ENCODE results near the gene PKP1. TPM values are rescaled to one million over a fixed set of nuclear protein-coding genes. Genes with fewer than 3 reads are reported as not detected.
A peak's percentile ranks its signal among the peaks of the same experiment; 100 is the strongest.

Gene PKP1
- total RNA-seq, 4 donors from 2014 or later = 0.27 to 12.8 (median 4.0) TPM

DNA sequence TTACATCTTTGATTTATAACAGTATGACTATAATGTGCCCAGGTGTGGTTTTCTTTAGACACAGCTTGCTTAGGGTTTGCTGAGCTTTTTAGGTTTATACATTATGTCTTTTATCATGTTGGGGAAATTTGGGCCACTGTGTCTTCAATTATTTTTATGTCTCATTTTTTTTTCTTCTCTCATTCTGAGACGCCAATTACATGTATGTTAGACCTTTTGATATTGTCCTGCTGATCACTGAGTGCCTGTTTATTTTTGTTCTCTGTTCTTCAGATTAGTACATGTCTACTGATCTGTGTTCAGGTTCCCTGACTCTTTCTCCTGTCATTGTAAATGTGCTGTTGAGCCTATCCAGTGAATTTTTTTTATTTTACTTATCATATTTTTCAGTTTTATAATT lies 58.1 kb downstream of the PKP1 start:
- Histone ChIP-seq H3K27ac (no peak overlapping the region), H3K36me3 (no peaks in the 10 kb centered on the region), H3K27me3 (peaks cover 13% of the 10 kb centered on the region), H3K4me3 (no peak overlapping the region), H3K4me1 (no peaks in the 10 kb centered on the region), H3K9me3 (peaks cover 0 to 17% (median 0%) of the 10 kb centered on the region in 3 donors)
- 60 to 88% methylated on average over 1 of the region's 1 CpG for WGBS, 2 donors (ENCODE audit: low coverage in 1 of 2)
- TF ChIP-seq, protein P1, sequence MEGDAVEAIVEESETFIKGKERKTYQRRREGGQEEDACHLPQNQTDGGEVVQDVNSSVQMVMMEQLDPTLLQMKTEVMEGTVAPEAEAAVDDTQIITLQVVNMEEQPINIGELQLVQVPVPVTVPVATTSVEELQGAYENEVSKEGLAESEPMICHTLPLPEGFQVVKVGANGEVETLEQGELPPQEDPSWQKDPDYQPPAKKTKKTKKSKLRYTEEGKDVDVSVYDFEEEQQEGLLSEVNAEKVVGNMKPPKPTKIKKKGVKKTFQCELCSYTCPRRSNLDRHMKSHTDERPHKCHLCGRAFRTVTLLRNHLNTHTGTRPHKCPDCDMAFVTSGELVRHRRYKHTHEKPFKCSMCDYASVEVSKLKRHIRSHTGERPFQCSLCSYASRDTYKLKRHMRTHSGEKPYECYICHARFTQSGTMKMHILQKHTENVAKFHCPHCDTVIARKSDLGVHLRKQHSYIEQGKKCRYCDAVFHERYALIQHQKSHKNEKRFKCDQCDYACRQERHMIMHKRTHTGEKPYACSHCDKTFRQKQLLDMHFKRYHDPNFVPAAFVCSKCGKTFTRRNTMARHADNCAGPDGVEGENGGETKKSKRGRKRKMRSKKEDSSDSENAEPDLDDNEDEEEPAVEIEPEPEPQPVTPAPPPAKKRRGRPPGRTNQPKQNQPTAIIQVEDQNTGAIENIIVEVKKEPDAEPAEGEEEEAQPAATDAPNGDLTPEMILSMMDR (IDR thresholded peaks at IDR 0.05) = no peak
- no peak for TF ChIP-seq POLR2AphosphoS5 (IDR thresholded peaks at IDR 0.05)
- no peak for TF ChIP-seq EP300 (IDR thresholded peaks at IDR 0.05)
- no peak for TF ChIP-seq POLR2A (IDR thresholded peaks at IDR 0.05)
- ATAC-seq = no peak

DNA sequence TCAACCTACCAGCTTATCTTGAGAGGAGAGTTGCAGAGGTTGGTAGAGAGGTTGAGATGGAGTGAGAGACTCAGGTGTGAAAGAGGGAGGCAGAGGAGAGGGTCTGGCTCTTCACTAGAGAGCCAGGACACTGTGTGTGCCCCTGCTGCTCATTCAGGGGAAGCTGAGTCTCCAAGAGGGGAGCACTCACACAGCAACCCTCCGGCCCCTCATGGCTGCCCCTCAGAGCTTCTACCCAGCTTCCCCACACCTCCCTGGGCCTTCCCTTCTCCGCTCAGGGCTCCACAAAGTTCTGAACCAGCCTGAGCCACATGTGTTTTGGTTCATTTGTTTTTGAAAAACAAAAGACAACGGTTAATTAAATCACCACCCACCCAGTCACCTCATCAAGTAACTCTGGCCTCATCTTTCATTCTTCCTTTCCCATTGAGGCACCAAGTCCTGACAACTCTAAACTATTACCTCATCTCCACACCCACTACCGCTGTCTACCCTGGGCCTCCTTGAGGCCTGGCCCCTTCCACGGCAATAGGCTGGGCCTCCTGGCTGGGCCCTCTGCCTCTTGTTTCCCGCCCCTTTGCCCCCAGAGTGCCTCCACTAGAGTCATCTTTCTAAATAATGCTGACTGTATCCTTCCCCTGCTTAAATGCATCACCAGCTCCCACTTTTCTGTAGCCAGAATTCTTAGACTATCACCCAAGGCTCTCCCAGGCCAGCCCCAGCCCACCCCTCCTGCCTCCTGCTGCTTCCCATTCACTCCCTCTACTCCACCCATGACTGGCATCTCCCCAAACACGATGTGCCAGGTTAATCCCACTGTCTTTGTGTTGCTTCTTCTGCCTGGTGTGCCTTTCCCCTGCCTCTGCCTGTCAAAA lies 61.1 kb downstream of the PKP1 start:
- ATAC-seq = no peak
- WGBS, 2 donors (ENCODE audit: low coverage in 1 of 2) = 70 to 72% methylated on average over 5 to 7 of the region's 7 CpGs
- H3K4me3 ChIP-seq = no peak overlapping the region
- no peaks in the 10 kb centered on the region for H3K4me1 ChIP-seq
- H3K27me3 ChIP-seq = peaks cover 28% of the 10 kb centered on the region
- H3K9me3 ChIP-seq = peaks cover 0 to 17% (median 0%) of the 10 kb centered on the region in 3 donors
- no peaks in the 10 kb centered on the region for H3K36me3 ChIP-seq
- no peak overlapping the region for H3K27ac ChIP-seq
- TF ChIP-seq, protein P1 (IDR thresholded peaks at IDR 0.05) = no peak
- no peak for TF ChIP-seq EP300 (IDR thresholded peaks at IDR 0.05)
- no peak for TF ChIP-seq POLR2A (IDR thresholded peaks at IDR 0.05)
- no peak for TF ChIP-seq POLR2AphosphoS5 (IDR thresholded peaks at IDR 0.05)

DNA sequence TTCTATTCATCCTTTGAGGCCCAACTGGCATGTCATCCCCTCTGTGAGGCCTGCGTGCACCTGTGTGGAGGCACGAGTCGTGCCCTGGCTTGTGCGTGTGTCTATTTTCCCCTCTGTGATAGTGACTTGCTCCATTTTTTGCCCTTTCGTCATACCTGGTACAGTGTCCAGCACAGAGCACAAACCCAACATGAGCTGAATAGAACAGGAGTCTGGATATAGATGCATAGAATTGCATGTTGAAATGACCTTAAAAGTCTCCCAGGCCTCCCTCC lies 61.7 kb downstream of the PKP1 start:
- Histone ChIP-seq H3K27me3 (peaks cover 28% of the 10 kb centered on the region), H3K27ac (no peak overlapping the region), H3K4me1 (no peaks in the 10 kb centered on the region), H3K36me3 (no peaks in the 10 kb centered on the region), H3K4me3 (no peak overlapping the region), H3K9me3 (peaks cover 0 to 17% (median 0%) of the 10 kb centered on the region in 3 donors)
- 82 to 97% methylated on average over 3 to 5 of the region's 5 CpGs for WGBS, 2 donors (ENCODE audit: low coverage in 1 of 2)
- TF ChIP-seq EP300 (IDR thresholded peaks at IDR 0.05) = no peak
- TF ChIP-seq, protein P1 (IDR thresholded peaks at IDR 0.05) = no peak
- no peak for TF ChIP-seq POLR2A (IDR thresholded peaks at IDR 0.05)
- no peak for TF ChIP-seq POLR2AphosphoS5 (IDR thresholded peaks at IDR 0.05)
- ATAC-seq = no peak

DNA sequence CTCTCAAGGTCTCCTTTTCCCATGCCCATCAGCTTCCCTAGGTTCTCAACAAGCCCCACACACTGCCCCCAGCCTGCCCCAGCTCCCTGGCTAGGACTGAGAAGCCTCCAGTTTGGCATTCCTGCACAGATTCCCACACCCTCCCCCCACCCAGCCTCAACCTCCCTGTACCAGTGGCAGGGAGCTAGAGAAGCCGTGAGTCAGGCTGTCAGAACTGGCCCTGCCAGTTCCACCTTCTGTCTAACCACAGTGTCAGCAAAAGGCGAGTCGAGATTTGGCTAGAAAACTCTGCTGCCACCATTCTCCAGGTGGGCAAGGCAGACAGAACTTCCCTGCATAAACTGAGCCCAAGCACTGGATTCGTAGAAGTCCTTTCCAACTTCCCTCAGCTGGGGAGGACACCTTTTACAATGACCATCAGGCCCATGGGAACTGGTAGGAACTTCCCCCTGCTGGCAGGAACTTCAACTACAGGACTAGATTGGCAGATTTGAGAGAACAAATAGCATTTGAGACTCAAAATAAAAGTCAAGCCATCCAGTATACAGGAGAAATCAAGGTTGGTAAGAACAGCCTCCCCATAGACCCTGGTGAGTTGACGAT lies 63.1 kb downstream of the PKP1 start:
- Histone ChIP-seq H3K4me3 (no peak overlapping the region), H3K4me1 (no peaks in the 10 kb centered on the region), H3K36me3 (no peaks in the 10 kb centered on the region), H3K9me3 (peaks cover 0 to 13% (median 0%) of the 10 kb centered on the region in 3 donors), H3K27ac (no peak overlapping the region), H3K27me3 (peaks cover 28% of the 10 kb centered on the region)
- WGBS, 2 donors (ENCODE audit: low coverage in 1 of 2) = 17 to 40% methylated on average over 1 to 2 of the region's 5 CpGs
- ATAC-seq = peak; percentile 22
- TF ChIP-seq POLR2A (IDR thresholded peaks at IDR 0.05) (no peak), EP300 (IDR thresholded peaks at IDR 0.05) (no peak), POLR2AphosphoS5 (IDR thresholded peaks at IDR 0.05) (no peak)
- TF ChIP-seq, protein P1 (IDR thresholded peaks at IDR 0.05) = peak in 2 of 4 experiments; percentile 11 to 45
